H1 (cell line): ENCODE data around the gene SPEM3.

Experiments used
- HDAC2 ChIP-seq, 2 experiments: fragments of 300-600 bp in 1 of 2; sonication (generic) in 1 of 2; IDR thresholded peaks; 2 replicates each; pipeline ENCODE4 v1.6.1; 2011 to 2012; ENCODE audit warnings: low read depth in 2 of 2, low read length in 2 of 2, mild to moderate bottlenecking in 2 of 2, moderate library complexity in 2 of 2, borderline replicate concordance in 1 of 2, inconsistent platforms in 1 of 2
- MAFK ChIP-seq: IDR thresholded peaks from 2 replicates; pipeline ENCODE4 v1.6.1; 2012; ENCODE audit warnings: low read depth, mild to moderate bottlenecking, improper control_type of control experiment, low read length
- POLR2A ChIP-seq, 2 experiments: IDR thresholded peaks; 1 replicate in 1 of 2; 2 replicates in 1 of 2; pipeline ENCODE4 v1.6.1; 2011; ENCODE audit warnings: low read depth in 2 of 2, low read length in 2 of 2, mild to moderate bottlenecking in 2 of 2; ENCODE audit errors: control extremely low read depth in 1 of 2
- TF ChIP-seq, protein P1 (sequence below): IDR thresholded peaks from 2 replicates; pipeline ENCODE4 v1.6.1; 2011; ENCODE audit warnings: low read depth, mild to moderate bottlenecking, low read length; ENCODE audit not compliant: insufficient read depth

DNA sequence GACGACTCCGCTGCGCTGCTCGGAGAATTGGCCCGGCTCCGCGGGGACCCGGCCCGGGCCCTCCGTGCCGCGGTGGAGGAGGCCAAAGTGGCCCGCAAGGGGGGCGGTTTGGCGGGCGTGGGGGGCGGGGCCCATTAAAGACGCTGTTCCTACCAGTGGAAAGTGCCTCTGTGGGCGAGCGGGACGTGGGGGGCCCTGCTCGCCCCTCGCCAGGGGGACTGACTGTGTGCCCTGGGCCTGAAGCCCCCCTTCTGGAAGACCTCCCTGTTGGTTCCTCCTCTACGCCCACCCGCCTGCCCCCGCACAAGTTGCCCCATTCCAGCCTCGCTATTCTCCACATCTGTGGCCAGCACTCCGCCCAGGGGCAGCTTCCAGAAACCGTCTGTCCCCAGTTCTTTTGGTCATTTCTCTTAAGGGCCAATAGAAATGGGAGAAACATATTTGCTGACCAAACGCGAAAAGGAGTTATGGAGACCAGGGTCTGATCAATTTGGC is 8.8 kb downstream of the SPEM3 start:
- TF ChIP-seq POLR2A (IDR thresholded peaks at IDR 0.05; ENCODE audit: control extremely low read depth in 1 of 2, low read depth in 2 of 2, low read length in 2 of 2) = no peak
- TF ChIP-seq, protein P1, sequence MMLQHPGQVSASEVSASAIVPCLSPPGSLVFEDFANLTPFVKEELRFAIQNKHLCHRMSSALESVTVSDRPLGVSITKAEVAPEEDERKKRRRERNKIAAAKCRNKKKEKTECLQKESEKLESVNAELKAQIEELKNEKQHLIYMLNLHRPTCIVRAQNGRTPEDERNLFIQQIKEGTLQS = no peak
- TF ChIP-seq HDAC2 (IDR thresholded peaks at IDR 0.05; ENCODE audit: borderline replicate concordance in 1 of 2, low read depth in 2 of 2, low read length in 2 of 2) = no peak
- no peak for TF ChIP-seq MAFK
